Cardiac muscle cell (in vitro differentiated cells and primary cell): ENCODE data around the gene INPP5A. TPM values are rescaled to one million over a fixed set of nuclear protein-coding genes. Genes with fewer than 3 reads are reported as not detected.
"Not testable (repeated sequence)": the region's sequence is repeated elsewhere in the genome, so short reads cannot be mapped to it uniquely, and the experiment has no call there.

Experiments used
- DNase-seq, 2 donors: peaks; one replicate each; pipeline versions ENCODE4 v3.0.0 to v3.0.0-alpha.2; 2010 to 2017; ENCODE audit warnings: low read depth in 1 of 2, low spot score in 1 of 2
- H3K27ac ChIP-seq: fragments of 200-600 bp; sonication (generic); 2 replicates; pipeline ENCODE4 v1.5.1; 2016
- H3K27me3 ChIP-seq: fragments of 200-600 bp; sonication (generic); 2 replicates; pipeline ENCODE4 v1.6.0; 2016; ENCODE audit warnings: control low read depth
- H3K36me3 ChIP-seq: fragments of 200-600 bp; sonication (generic); 2 replicates; pipeline ENCODE4 v1.5.1; 2016; ENCODE audit warnings: control low read depth
- H3K4me1 ChIP-seq: fragments of 200-600 bp; sonication (generic); 2 replicates; pipeline ENCODE4 v1.8.1; 2017; ENCODE audit warnings: low read depth, mild to moderate bottlenecking, mixed run types
- H3K4me3 ChIP-seq: fragments of 200-600 bp; sonication (generic); 2 replicates; pipeline ENCODE4 v1.5.1; 2016; ENCODE audit warnings: mild to moderate bottlenecking
- H3K9me3 ChIP-seq: fragments of 200-600 bp; sonication (generic); 2 replicates; pipeline ENCODE4 v1.5.1; 2017; ENCODE audit warnings: low read depth, mild to moderate bottlenecking, control low read depth
- polyA plus RNA-seq: library from polyadenylated mRNA; unstranded; fragments of >200 nt; fragmentation: Nextera tagmentation; extraction: Ambion mirVana; gene quantifications from 2 replicates; pipeline ENCODE4 v1.2.1, GENCODE V29; 2016
- total RNA-seq: library from RNA; depleted of rRNA; stranded (reverse); fragments of >200 nt; gene quantifications from 2 replicates; pipeline ENCODE4 v1.2.3, GENCODE V29; 2016
- TF ChIP-seq, protein P1 (sequence below): IDR thresholded peaks from 2 replicates; pipeline ENCODE4 v1.5.1; 2012; ENCODE audit warnings: low read depth, mild to moderate bottlenecking, low read length

The INPP5A gene
- total and polyA plus RNA-seq, 2 experiments from 2014 or later: 87.0 to 90.4 TPM

DNA sequence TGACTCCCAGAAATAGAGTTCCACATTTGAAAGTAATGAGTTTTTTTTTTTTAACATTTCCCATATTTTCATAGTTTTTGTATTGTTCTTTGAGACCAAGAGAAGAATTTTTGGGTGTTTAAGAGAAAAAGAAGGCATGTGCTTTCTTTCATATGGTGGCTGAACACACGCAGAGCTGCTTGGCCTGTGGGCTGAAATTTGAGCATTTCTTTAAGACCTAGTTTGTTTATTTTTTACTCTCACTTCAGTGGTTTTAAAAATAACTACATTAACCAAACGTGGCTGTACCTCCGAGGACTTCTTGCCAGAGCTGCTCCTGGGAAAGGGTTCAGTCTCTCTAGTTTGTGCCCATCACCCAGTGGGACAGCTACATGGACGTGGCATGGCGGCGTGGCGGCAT lies 58.3 kb downstream of the INPP5A start:
- Histone ChIP-seq H3K36me3 (no peaks in the 10 kb centered on the region), H3K4me1 (peaks cover 12% of the 10 kb centered on the region), H3K4me3 (no peak overlapping the region), H3K9me3 (no peaks in the 10 kb centered on the region), H3K27ac (no peak overlapping the region), H3K27me3 (no peaks in the 10 kb centered on the region)
- no peak for DNase-seq
- TF ChIP-seq, protein P1, sequence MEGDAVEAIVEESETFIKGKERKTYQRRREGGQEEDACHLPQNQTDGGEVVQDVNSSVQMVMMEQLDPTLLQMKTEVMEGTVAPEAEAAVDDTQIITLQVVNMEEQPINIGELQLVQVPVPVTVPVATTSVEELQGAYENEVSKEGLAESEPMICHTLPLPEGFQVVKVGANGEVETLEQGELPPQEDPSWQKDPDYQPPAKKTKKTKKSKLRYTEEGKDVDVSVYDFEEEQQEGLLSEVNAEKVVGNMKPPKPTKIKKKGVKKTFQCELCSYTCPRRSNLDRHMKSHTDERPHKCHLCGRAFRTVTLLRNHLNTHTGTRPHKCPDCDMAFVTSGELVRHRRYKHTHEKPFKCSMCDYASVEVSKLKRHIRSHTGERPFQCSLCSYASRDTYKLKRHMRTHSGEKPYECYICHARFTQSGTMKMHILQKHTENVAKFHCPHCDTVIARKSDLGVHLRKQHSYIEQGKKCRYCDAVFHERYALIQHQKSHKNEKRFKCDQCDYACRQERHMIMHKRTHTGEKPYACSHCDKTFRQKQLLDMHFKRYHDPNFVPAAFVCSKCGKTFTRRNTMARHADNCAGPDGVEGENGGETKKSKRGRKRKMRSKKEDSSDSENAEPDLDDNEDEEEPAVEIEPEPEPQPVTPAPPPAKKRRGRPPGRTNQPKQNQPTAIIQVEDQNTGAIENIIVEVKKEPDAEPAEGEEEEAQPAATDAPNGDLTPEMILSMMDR: no peak

DNA sequence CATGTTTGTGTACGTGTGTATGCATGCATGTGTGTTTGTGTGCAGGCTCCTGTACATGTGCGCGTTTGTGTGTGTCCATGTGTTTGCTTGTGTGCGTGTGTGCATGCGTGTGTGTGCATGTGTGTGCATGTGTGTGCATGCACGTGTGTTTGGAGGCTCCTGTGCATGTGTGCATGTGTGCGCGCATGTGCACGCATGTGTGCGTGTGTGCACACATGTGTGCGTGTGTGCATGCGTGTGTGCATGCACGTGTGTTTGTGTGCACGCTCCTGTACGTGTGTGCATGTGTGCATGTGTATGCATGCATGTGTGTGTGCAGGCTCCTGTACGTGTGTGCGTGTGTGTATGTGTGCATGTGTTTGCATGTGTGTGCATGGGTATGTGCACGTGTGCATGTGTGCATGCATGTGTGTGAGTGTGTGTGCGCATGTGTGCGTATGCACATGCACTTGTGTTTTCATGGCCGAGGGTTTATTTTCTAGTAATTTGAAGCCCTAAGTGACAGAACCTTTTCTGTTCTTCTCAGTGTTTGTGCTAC lies 59.2 kb downstream of the INPP5A start:
- peaks cover 9% of the 10 kb centered on the region for H3K4me1 ChIP-seq
- no peak overlapping the region for H3K4me3 ChIP-seq
- H3K27ac ChIP-seq: no peak overlapping the region
- H3K36me3 ChIP-seq: no peaks in the 10 kb centered on the region
- H3K9me3 ChIP-seq: no peaks in the 10 kb centered on the region
- TF ChIP-seq, protein P1: no peak
- no peaks in the 10 kb centered on the region for H3K27me3 ChIP-seq
- no peak for DNase-seq

DNA sequence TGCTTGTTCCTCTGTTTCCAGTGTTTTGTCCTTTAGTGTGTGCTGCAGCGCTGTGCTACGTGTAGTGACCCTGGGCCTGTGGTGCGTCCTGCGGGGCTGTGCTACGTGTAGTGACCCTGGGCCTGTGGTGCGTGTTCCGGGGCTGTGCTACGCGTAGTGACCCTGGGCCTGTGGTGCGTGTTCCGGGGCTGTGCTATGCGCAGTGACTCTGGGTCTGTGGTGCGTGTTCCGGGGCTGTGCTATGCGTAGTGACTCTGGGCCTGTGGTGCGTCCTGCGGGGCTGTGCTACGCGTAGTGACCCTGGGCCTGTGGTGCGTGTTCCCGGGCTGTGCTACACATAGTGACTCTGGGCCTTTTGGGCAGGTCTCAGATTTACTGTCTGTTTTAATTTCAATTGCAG lies 60.1 kb downstream of the INPP5A start:
- no peaks in the 10 kb centered on the region for H3K9me3 ChIP-seq
- H3K27ac ChIP-seq: no peak overlapping the region
- H3K27me3 ChIP-seq: no peaks in the 10 kb centered on the region
- TF ChIP-seq, protein P1: no peak
- peaks cover 9% of the 10 kb centered on the region for H3K4me1 ChIP-seq
- DNase-seq: no peak
- H3K36me3 ChIP-seq: no peaks in the 10 kb centered on the region
- H3K4me3 ChIP-seq: no peak overlapping the region

DNA sequence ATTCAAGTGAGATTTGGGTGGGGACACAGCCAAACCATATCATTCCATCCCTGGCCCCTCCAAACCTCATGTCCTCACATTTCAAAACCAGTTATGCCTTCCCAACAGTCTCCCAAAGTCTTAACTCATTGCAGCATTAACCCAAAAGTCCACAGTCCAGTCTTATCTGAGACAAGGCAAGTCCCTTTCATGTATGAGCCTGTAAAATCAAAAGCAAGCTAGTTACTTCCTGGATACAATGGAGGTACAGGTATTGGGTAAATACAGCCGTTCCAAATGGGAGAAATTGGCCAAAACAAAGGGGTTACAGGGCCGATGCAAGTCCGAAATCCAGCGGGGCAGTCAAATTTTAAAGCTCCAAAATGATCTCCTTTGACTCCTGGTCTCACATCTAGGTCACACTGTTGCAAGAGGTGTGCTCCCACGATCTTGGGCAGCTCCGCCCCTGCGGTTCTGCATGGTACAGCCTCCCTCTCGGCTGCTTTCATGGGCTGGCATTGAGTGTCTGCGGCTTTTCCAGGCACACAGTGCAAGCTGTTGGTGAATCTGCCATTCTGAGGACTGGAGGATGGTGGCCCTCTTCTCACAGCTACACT lies 61.5 kb downstream of the INPP5A start:
- not testable (repeated sequence) for DNase-seq, H3K36me3 ChIP-seq, H3K27me3 ChIP-seq, H3K4me1 ChIP-seq, H3K27ac ChIP-seq, H3K9me3 ChIP-seq, H3K4me3 ChIP-seq

DNA sequence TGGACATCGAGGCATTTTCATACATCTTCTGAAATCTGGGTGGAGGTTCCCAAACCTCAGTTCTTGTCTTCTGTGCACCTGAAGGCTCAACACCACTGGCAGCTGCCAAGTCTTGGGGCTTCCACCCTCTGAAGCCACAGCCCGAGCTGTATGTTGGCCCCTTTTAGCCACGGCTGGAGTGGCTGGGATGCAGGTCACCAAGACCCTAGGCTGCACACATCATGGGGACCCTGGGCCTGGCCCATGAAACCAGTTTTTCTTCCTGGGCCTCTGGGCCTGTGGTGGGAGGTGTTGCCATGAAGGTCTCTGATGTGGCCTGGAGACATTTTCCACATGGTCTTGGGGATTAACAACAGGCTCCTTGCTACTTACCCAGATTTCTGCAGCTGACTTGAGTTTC lies 62.1 kb downstream of the INPP5A start:
- Histone ChIP-seq H3K27ac (no peak overlapping the region), H3K27me3 (no peaks in the 10 kb centered on the region), H3K4me3 (no peak overlapping the region), H3K4me1 (peaks cover 9% of the 10 kb centered on the region), H3K36me3 (no peaks in the 10 kb centered on the region), H3K9me3 (no peaks in the 10 kb centered on the region)
- DNase-seq: no peak
- TF ChIP-seq, protein P1: no peak

DNA sequence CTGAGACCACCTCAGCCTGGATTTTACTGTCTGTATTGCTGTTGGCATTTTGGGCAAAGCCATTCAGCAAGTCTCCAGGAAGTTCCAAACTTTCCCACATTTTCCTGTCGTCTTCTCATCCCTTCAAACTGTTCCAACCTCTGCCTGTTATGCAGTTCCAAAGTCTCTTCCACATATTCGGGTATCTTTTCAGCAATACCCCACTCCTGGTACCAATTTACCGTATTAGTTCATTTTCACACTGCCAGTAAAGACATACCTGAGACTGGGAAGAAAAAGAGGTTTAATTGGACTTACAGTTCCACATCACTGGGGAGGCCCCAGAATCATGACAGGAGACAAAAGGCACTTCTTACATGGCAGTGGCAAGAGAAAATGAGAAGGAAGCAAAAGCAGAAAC lies 62.8 kb downstream of the INPP5A start:
- H3K36me3 ChIP-seq: no peaks in the 10 kb centered on the region
- no peak overlapping the region for H3K4me3 ChIP-seq
- no peaks in the 10 kb centered on the region for H3K9me3 ChIP-seq
- DNase-seq: no peak
- TF ChIP-seq, protein P1: no peak
- peaks cover 7% of the 10 kb centered on the region for H3K4me1 ChIP-seq
- no peak overlapping the region for H3K27ac ChIP-seq
- H3K27me3 ChIP-seq: no peaks in the 10 kb centered on the region
